ENCODE data around the gene PELI2. TPM values are rescaled to one million over a fixed set of nuclear protein-coding genes. Genes with fewer than 3 reads are reported as not detected.
"Not testable (repeated sequence)": the region's sequence is repeated elsewhere in the genome, so short reads cannot be mapped to it uniquely, and the experiment has no call there.

PELI2 gene
- total RNA-seq, 2 donors from 2014 or later, result 11.3 to 11.7 TPM

GRCh38 chr14:56153267-56153666, 35.1 kb downstream of the PELI2 start:
- H3K4me1 Mint-ChIP-seq (ENCODE audit: low read depth), result peaks cover 30% of the 10 kb centered on the region
- no peak for DNase-seq
- H3K36me3 Mint-ChIP-seq (ENCODE audit: insufficient read depth in 2 of 2), result peaks cover 0 to 2% of the 10 kb centered on the region in 2 donors
- no peaks in the 10 kb centered on the region for H3K9me3 Mint-ChIP-seq
- H3K4me3 Mint-ChIP-seq, result no peak overlapping the region
- ATAC-seq (replicated peaks in 1 of 2), result no peak
- no peak overlapping the region for H3K27ac Mint-ChIP-seq
- H3K27me3 Mint-ChIP-seq (ENCODE audit: low read depth), result peaks cover 6% of the 10 kb centered on the region

GRCh38 chr14:56154321-56154720, 36.1 kb downstream of the PELI2 start:
- peaks cover 0 to 2% of the 10 kb centered on the region in 2 donors for H3K9me3 Mint-ChIP-seq
- no peak overlapping the region for H3K4me3 Mint-ChIP-seq
- H3K27ac Mint-ChIP-seq, result no peak overlapping the region
- ATAC-seq (replicated peaks in 1 of 2), result no peak
- no peak for DNase-seq
- peaks cover 0 to 2% of the 10 kb centered on the region in 2 donors for H3K36me3 Mint-ChIP-seq (ENCODE audit: insufficient read depth in 2 of 2)
- H3K4me1 Mint-ChIP-seq (ENCODE audit: low read depth), result peaks cover 23% of the 10 kb centered on the region
- H3K27me3 Mint-ChIP-seq (ENCODE audit: low read depth), result no peaks in the 10 kb centered on the region

GRCh38 chr14:56156096-56156495, 37.9 kb downstream of the PELI2 start:
- no peak for ATAC-seq (replicated peaks in 1 of 2)
- Mint-ChIP-seq H3K4me3 (no peak overlapping the region), H3K36me3 (ENCODE audit: insufficient read depth in 2 of 2) (peaks cover 0 to 2% of the 10 kb centered on the region in 2 donors)

GRCh38 chr14:56159066-56159465, 40.9 kb downstream of the PELI2 start:
- H3K4me3 Mint-ChIP-seq, result no peak overlapping the region
- DNase-seq (peak in 1 of 2 donors; percentile 12), ATAC-seq (replicated peaks in 1 of 2) (peak; percentile 25 to 38)
- no peak overlapping the region for H3K27ac Mint-ChIP-seq
- H3K9me3 Mint-ChIP-seq, result peaks cover 6 to 10% of the 10 kb centered on the region in 2 donors
- H3K27me3 Mint-ChIP-seq (ENCODE audit: low read depth), result no peaks in the 10 kb centered on the region
- peaks cover 13% of the 10 kb centered on the region for H3K4me1 Mint-ChIP-seq (ENCODE audit: low read depth)
- peaks cover 1 to 12% of the 10 kb centered on the region in 2 donors for H3K36me3 Mint-ChIP-seq (ENCODE audit: insufficient read depth in 2 of 2)

More at GRCh38 chr14:56156096-56156495, 37.9 kb downstream of the PELI2 start:
- Mint-ChIP-seq H3K4me1 (ENCODE audit: low read depth) (peaks cover 12% of the 10 kb centered on the region), H3K27me3 (ENCODE audit: low read depth) (no peaks in the 10 kb centered on the region), H3K9me3 (peaks cover 0 to 2% of the 10 kb centered on the region in 2 donors), H3K27ac (no peak overlapping the region)
- no peak for DNase-seq

GRCh38 chr14:56160088-56160487, 41.9 kb downstream of the PELI2 start:
- no peak for ATAC-seq (replicated peaks in 1 of 2)
- H3K36me3 Mint-ChIP-seq (ENCODE audit: insufficient read depth in 2 of 2), result peaks cover 6 to 20% of the 10 kb centered on the region in 2 donors
- H3K9me3 Mint-ChIP-seq, result peaks cover 13 to 14% of the 10 kb centered on the region in 2 donors
- peaks cover 8% of the 10 kb centered on the region for H3K4me1 Mint-ChIP-seq (ENCODE audit: low read depth)
- H3K4me3 Mint-ChIP-seq, result no peak overlapping the region
- DNase-seq, result no peak
- no peaks in the 10 kb centered on the region for H3K27me3 Mint-ChIP-seq (ENCODE audit: low read depth)
- H3K27ac Mint-ChIP-seq, result no peak overlapping the region

GRCh38 chr14:56161658-56162057, 43.4 kb downstream of the PELI2 start:
- ATAC-seq (replicated peaks in 1 of 2) (no peak), DNase-seq (no peak)
- Mint-ChIP-seq H3K36me3 (ENCODE audit: insufficient read depth in 2 of 2) (peaks cover 13 to 30% of the 10 kb centered on the region in 2 donors), H3K27ac (no peak overlapping the region), H3K9me3 (peaks cover 18 to 21% of the 10 kb centered on the region in 2 donors), H3K4me3 (no peak overlapping the region), H3K4me1 (ENCODE audit: low read depth) (peaks cover 8% of the 10 kb centered on the region), H3K27me3 (ENCODE audit: low read depth) (no peaks in the 10 kb centered on the region)

GRCh38 chr14:56162476-56162875, 44.3 kb downstream of the PELI2 start:
- H3K4me1 Mint-ChIP-seq (ENCODE audit: low read depth), result peaks cover 8% of the 10 kb centered on the region
- no peak for ATAC-seq (replicated peaks in 1 of 2)
- H3K27me3 Mint-ChIP-seq (ENCODE audit: low read depth), result no peaks in the 10 kb centered on the region
- H3K36me3 Mint-ChIP-seq (ENCODE audit: insufficient read depth in 2 of 2), result peaks cover 16 to 36% of the 10 kb centered on the region in 2 donors
- H3K9me3 Mint-ChIP-seq, result peaks cover 21 to 24% of the 10 kb centered on the region in 2 donors
- no peak overlapping the region for H3K27ac Mint-ChIP-seq
- DNase-seq, result no peak
- H3K4me3 Mint-ChIP-seq, result no peak overlapping the region

- not testable (repeated sequence) for ATAC-seq (replicated peaks in 1 of 2); DNase-seq; H3K27ac Mint-ChIP-seq; H3K4me3 Mint-ChIP-seq; H3K27me3 Mint-ChIP-seq (ENCODE audit: low read depth)
- Mint-ChIP-seq H3K36me3 (ENCODE audit: insufficient read depth in 2 of 2) (peaks cover 17 to 36% of the 10 kb centered on the region in 2 donors), H3K9me3 (peaks cover 19 to 25% of the 10 kb centered on the region in 2 donors), H3K4me1 (ENCODE audit: low read depth) (peaks cover 21% of the 10 kb centered on the region)
These were observed 48.4 kb downstream of the PELI2 start for GRCh38 chr14:56166579-56166978.

- no peak for ATAC-seq (replicated peaks in 1 of 2)
These were observed 49.9 kb downstream of the PELI2 start for GRCh38 chr14:56168007-56168616.

GRCh38 chr14:56170028-56170427, 51.8 kb downstream of the PELI2 start:
- ATAC-seq (replicated peaks in 1 of 2), result no peak
- no peaks in the 10 kb centered on the region for H3K27me3 Mint-ChIP-seq (ENCODE audit: low read depth)
- H3K36me3 Mint-ChIP-seq (ENCODE audit: insufficient read depth in 2 of 2), result peaks cover 14 to 21% of the 10 kb centered on the region in 2 donors
- H3K4me1 Mint-ChIP-seq (ENCODE audit: low read depth), result peaks cover 45% of the 10 kb centered on the region
- H3K27ac Mint-ChIP-seq, result no peak overlapping the region
- no peak overlapping the region for H3K4me3 Mint-ChIP-seq
- peaks cover 11 to 12% of the 10 kb centered on the region in 2 donors for H3K9me3 Mint-ChIP-seq
- DNase-seq, result no peak

More at GRCh38 chr14:56168007-56168616, 49.9 kb downstream of the PELI2 start:
- H3K9me3 Mint-ChIP-seq, result peaks cover 15 to 19% of the 10 kb centered on the region in 2 donors
- no peak for DNase-seq
- peaks cover 32% of the 10 kb centered on the region for H3K4me1 Mint-ChIP-seq (ENCODE audit: low read depth)
- H3K27me3 Mint-ChIP-seq (ENCODE audit: low read depth), result no peaks in the 10 kb centered on the region
- H3K4me3 Mint-ChIP-seq, result no peak overlapping the region
- H3K36me3 Mint-ChIP-seq (ENCODE audit: insufficient read depth in 2 of 2), result peaks cover 16 to 33% of the 10 kb centered on the region in 2 donors
- no peak overlapping the region for H3K27ac Mint-ChIP-seq

- DNase-seq (no peak), ATAC-seq (replicated peaks in 1 of 2) (no peak)
- Mint-ChIP-seq H3K27me3 (ENCODE audit: low read depth) (no peaks in the 10 kb centered on the region), H3K36me3 (ENCODE audit: insufficient read depth in 2 of 2) (peaks cover 11 to 16% of the 10 kb centered on the region in 2 donors), H3K27ac (no peak overlapping the region), H3K4me1 (ENCODE audit: low read depth) (peaks cover 48% of the 10 kb centered on the region), H3K9me3 (peaks cover 6 to 9% of the 10 kb centered on the region in 2 donors), H3K4me3 (no peak overlapping the region)
These were observed 52.7 kb downstream of the PELI2 start for GRCh38 chr14:56170877-56171422.

- no peak for ATAC-seq (replicated peaks in 1 of 2)
- Mint-ChIP-seq H3K4me3 (peak overlapping the region; percentile 54 to 63), H3K27ac (peak overlapping the region; percentile 67)
These were observed 53.9 kb downstream of the PELI2 start for GRCh38 chr14:56172074-56172473.

GRCh38 chr14:56172571-56172971, 54.4 kb downstream of the PELI2 start:
- no peak for DNase-seq
- peak overlapping the region; percentile 67 for H3K27ac Mint-ChIP-seq
- peaks cover 4% of the 10 kb centered on the region in 2 donors for H3K36me3 Mint-ChIP-seq (ENCODE audit: insufficient read depth in 2 of 2)
- peaks cover under 1 to 3% of the 10 kb centered on the region in 2 donors for H3K9me3 Mint-ChIP-seq
- peak; percentile 90 for ATAC-seq (replicated peaks in 1 of 2)
- peak overlapping the region; percentile 54 to 63 for H3K4me3 Mint-ChIP-seq
- peaks cover 50% of the 10 kb centered on the region for H3K4me1 Mint-ChIP-seq (ENCODE audit: low read depth)
- no peaks in the 10 kb centered on the region for H3K27me3 Mint-ChIP-seq (ENCODE audit: low read depth)

More at GRCh38 chr14:56172074-56172473, 53.9 kb downstream of the PELI2 start:
- peaks cover 3 to 5% of the 10 kb centered on the region in 2 donors for H3K9me3 Mint-ChIP-seq
- peaks cover 50% of the 10 kb centered on the region for H3K4me1 Mint-ChIP-seq (ENCODE audit: low read depth)
- H3K36me3 Mint-ChIP-seq (ENCODE audit: insufficient read depth in 2 of 2), result peaks cover 8 to 9% of the 10 kb centered on the region in 2 donors
- H3K27me3 Mint-ChIP-seq (ENCODE audit: low read depth), result no peaks in the 10 kb centered on the region
- DNase-seq, result no peak

Measured in activated T-cell treated with anti-CD3 and anti-CD28 coated beads, Interleukin-2, amount 50 U/mL, for 72 hours (primary cell).